ENCODE results near the gene MPPED2.

DNA sequence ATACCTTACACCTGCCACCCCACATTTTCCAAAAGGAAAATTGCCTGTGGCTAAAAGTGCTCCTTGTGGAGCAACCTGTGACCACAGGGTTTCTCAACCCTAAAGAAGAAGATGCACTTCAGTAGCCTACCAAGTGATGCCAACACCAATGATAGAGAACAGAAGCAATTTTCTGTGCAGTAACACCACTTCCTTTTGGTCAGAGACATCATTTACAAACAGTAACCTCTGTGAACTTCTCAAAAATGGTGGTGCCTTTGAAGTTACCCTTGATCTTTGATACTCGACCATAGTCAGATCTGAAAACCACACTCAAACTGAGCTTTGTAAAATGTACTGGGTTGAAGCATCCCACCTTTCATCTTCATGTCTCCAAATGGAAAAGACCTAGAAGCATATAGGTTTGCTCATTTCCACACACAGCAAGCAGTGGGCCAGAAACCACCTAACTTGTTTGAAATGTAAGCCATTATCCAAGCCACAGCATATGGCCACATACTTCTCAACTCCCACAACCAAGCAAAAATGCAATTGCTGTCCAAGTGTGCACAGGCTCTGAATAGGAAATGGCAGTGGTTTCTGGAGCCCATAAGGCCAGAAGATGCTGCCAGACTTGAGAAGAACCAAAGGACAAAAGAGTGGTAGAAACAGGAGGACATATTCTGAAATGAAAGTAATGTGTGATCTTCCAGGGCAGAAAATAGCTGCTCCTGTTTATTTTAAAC, 24.3 kb downstream of the MPPED2 start:
- TF ChIP-seq MAX (IDR thresholded peaks at IDR 0.05), result no peak
- TF ChIP-seq POLR2AphosphoS2 (IDR thresholded peaks at IDR 0.05; ENCODE audit: low read depth, low read length), result no peak
- no peak for TF ChIP-seq CBFB (CRISPR knock-in tag; IDR thresholded peaks at IDR 0.05)
- TF ChIP-seq POLR2A (IDR thresholded peaks at IDR 0.05; ENCODE audit: insufficient read depth in 1 of 2, low read depth in 2 of 2, low read length in 2 of 2), result no peak
- TF ChIP-seq CHD2 (IDR thresholded peaks at IDR 0.05; ENCODE audit: low read depth, low read length), result no peak
- no peak for TF ChIP-seq GABPA (IDR thresholded peaks at IDR 0.05; ENCODE audit: low read depth, low read length)
- TF ChIP-seq GABPA (CRISPR knock-in tag; IDR thresholded peaks at IDR 0.05; ENCODE audit: low read depth), result no peak
- no peak for TF ChIP-seq ZSCAN29 (CRISPR knock-in tag; conservative IDR thresholded peaks at IDR 0.05)
- no peak for TF ChIP-seq FOXJ3 (CRISPR knock-in tag; IDR thresholded peaks at IDR 0.05; ENCODE audit: borderline replicate concordance)
